ENCODE results near the gene KCNK4.

Gene KCNK4

GRCh38 chr11:64327993-64328392, 36.9 kb downstream of the KCNK4 start:
- no peak for DNase-seq (ENCODE audit: low read depth)

GRCh38 chr11:64330888-64331287, 39.8 kb downstream of the KCNK4 start:
- DNase-seq (ENCODE audit: low read depth), result no peak

GRCh38 chr11:64331569-64332371, 40.7 kb downstream of the KCNK4 start:
- peak; percentile 75 for DNase-seq (ENCODE audit: low read depth)

- no peak for DNase-seq (ENCODE audit: low read depth)
Observed at GRCh38 chr11:64333556-64333955, 42.5 kb downstream of the KCNK4 start.

GRCh38 chr11:64334764-64335735, 43.9 kb downstream of the KCNK4 start:
- no peak for DNase-seq (ENCODE audit: low read depth)

GRCh38 chr11:64337538-64338249, 46.6 kb downstream of the KCNK4 start:
- DNase-seq (ENCODE audit: low read depth), result no peak

GRCh38 chr11:64338716-64339115, 47.6 kb downstream of the KCNK4 start:
- DNase-seq (ENCODE audit: low read depth), result no peak

- DNase-seq (ENCODE audit: low read depth), result no peak
Observed at GRCh38 chr11:64339286-64339685, 48.2 kb downstream of the KCNK4 start.

GRCh38 chr11:64339754-64340408, 48.8 kb downstream of the KCNK4 start, which contains the start of gene CCDC88B:
CCDC88B (plus strand) TSS chr11:64340204; CDS start chr11:64340267, 63 bp downstream.
- peak; percentile 85 for DNase-seq (ENCODE audit: low read depth)

GRCh38 chr11:64340671-64341335, 49.7 kb downstream of the KCNK4 start:
- peak; percentile 73 for DNase-seq (ENCODE audit: low read depth)

- DNase-seq (ENCODE audit: low read depth), result no peak
Observed at GRCh38 chr11:64341429-64341828, 50.3 kb downstream of the KCNK4 start.

GRCh38 chr11:64341851-64342791, 51.0 kb downstream of the KCNK4 start:
- DNase-seq (ENCODE audit: low read depth), result peak; percentile 80

GRCh38 chr11:64342869-64343745, 52.0 kb downstream of the KCNK4 start:
- DNase-seq (ENCODE audit: low read depth), result no peak

GRCh38 chr11:64343767-64344559, 52.9 kb downstream of the KCNK4 start:
- no peak for DNase-seq (ENCODE audit: low read depth)

- no peak for DNase-seq (ENCODE audit: low read depth)
Observed at GRCh38 chr11:64344787-64345186, 53.7 kb downstream of the KCNK4 start.

GRCh38 chr11:64347193-64347867, 56.2 kb downstream of the KCNK4 start:
- DNase-seq (ENCODE audit: low read depth), result no peak

GRCh38 chr11:64348383-64349024, 57.4 kb downstream of the KCNK4 start:
- no peak for DNase-seq (ENCODE audit: low read depth)

Measured in activated gamma-delta T cell treated with anti-CD3 and anti-CD28 coated beads, Interleukin-2, amount 50 U/mL, for 16 hours (primary cell).